Activated CD4-positive, CD25-positive, alpha-beta regulatory T cell treated with anti-CD3 and anti-CD28 coated beads, Interleukin-2, amount 50 U/mL, for 24 hours (primary cell): ENCODE measurements around the gene KIAA0232.
"Not testable (repeated sequence)": the region's sequence is repeated elsewhere in the genome, so short reads cannot be mapped to it uniquely, and the experiment has no call there.

Experiments
- ATAC-seq, 2 donors: fragments of 150-1000 bp; cut with Tn5 transposase; one replicate each; pipeline ENCODE4 v1.10.0; 2021; ENCODE audit warnings: mild to moderate bottlenecking in 1 of 2, moderate library complexity in 1 of 2

The KIAA0232 gene

GRCh38 chr4:6905516-6906445 lies 123.3 kb downstream of the KIAA0232 start:
- ATAC-seq = no peak

GRCh38 chr4:6906486-6906885 lies 124.0 kb downstream of the KIAA0232 start:
- not testable (repeated sequence) for ATAC-seq

- no peak for ATAC-seq
These were observed 125.2 kb downstream of the KIAA0232 start for GRCh38 chr4:6907658-6908191.

GRCh38 chr4:6908432-6909112 lies 126.0 kb downstream of the KIAA0232 start:
- no peak for ATAC-seq

DNA sequence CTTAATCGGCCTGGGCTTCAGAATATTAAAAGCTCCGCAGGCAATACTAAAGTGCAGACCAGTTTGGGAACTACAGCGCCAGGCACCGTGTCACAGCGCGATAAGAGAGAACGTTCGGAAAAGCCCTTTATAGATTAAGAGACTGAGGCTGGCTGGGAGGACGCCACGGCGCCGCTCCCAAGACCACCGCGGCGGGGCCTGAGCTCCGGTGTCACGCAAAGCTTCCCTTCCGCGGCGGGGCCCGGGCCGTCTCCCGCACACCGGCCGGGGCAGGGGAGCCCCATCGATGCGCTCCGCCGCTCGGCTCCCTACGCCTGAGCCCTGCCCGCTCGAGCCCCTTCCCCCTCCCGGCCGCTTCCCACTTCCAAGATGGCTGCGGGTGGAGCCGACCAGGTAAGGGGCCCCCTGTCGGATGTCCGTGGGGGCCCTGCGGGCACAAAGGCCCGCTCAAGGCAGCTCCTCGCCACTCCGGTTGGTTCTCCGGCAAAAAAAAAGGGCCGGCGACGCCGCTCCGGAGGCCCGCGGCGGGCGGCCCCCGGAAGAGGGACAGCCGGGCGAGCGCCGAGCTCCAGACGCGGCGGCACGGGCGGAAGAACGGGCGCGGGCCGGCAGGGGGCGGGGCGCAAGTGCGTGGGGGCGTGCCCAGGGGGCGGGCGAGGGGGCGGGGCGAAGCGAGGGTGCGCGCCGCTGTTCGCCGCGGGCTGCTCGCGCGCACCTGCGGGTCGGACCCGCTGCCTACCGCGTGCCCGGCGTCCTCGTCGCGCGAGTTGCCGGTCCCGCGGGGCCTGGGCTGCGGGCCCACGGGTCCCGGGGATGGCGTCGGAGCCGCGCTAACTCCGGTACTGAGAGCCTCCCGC lies 126.8 kb downstream of the KIAA0232 start, which contains the start of gene TBC1D14:
Gene TBC1D14, plus strand, starts transcription at position 714 of the 857 bp plus-strand sequence. CDS start 13,564 bp downstream, outside the sequence.
- ATAC-seq = peak; percentile 87

DNA sequence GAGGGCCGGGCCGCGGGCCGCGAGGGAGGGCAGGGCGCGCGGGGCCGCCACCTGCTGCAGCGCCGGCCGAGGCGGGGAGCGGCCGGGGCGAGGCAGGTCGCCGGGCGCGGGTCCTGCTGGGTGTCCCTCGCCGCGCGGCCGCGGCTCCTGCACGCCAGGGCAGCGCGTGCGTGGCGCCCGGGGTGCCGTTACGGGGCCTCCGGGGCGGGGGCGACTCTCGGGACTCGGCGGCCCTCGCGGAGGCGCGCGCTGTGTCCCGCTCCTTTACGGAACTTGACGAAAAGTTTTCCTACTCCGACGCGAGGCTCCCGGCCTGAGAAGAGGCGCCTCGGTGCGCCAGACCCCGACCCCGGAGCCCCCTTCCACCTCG lies 127.4 kb downstream of the KIAA0232 start:
- ATAC-seq = peak; percentile 7 to 26

DNA sequence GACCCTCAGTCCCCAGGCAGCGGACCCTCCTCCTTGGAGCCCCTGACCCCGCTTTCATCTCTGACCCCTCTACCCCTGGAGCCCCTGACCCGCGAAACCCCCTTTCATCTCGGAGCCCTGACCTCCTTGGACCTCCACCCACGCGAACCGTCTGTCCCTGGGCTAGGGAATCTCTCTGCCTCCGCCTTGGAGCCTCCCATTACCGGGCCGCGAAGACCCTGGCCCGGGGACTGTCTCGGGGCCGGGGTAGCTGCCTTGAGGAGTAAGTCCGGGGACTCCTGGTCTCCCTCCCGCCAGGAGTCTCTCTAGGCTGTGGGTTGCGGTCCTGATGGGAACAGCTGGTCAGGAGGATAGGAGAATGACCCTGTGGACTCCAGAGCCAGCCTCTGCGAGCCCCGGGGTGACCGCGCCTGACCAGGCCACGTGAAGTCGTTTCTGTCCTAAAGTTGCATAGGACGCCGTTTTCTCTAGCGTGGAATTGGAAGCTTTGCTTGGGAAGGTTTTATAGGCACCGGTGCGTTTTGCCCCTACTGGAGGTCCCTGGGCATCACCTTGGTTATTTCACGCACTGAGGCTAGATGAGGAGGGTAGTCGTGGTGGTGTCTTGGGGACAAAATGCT lies 127.9 kb downstream of the KIAA0232 start:
- ATAC-seq = no peak

- ATAC-seq = no peak
These were observed 128.7 kb downstream of the KIAA0232 start for GRCh38 chr4:6910960-6911874.

GRCh38 chr4:6911917-6912316 lies 129.4 kb downstream of the KIAA0232 start:
- ATAC-seq = not testable (repeated sequence)

- ATAC-seq = no peak
These were observed 129.9 kb downstream of the KIAA0232 start for GRCh38 chr4:6912441-6912840.

DNA sequence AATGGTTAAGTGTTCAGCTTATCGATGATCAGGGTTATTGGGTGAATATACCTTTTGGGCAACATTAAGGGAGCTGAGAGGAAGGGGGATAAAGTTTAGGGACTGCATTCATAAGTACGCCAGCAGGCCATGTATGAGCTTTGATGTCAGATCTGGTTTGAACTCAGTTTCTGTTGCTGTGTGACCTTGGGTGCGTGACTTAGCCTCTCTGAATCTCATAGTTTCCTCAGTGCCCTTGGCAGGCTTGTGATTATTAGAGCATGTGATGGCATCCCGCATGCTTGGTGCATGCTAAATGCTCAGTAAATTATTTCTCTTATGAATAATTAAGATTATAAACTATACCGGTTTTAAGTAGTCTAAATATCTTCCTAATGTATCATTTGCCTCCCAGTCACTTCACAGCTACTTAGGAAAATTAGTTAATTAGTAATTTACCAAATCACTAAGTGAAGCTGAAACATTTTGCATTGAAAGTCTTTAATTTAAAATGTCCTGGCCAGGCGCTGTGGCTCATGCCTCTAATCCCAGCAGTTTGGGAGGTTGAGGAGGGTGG lies 130.9 kb downstream of the KIAA0232 start:
- no peak for ATAC-seq

- no peak for ATAC-seq
These were observed 131.9 kb downstream of the KIAA0232 start for GRCh38 chr4:6914448-6914847.

GRCh38 chr4:6915041-6916005 lies 132.8 kb downstream of the KIAA0232 start:
- ATAC-seq = no peak

GRCh38 chr4:6916069-6916586 lies 133.6 kb downstream of the KIAA0232 start:
- no peak for ATAC-seq

- ATAC-seq = peak; percentile 82 to 85
These were observed 134.3 kb downstream of the KIAA0232 start for GRCh38 chr4:6916587-6917460.

GRCh38 chr4:6917461-6918271 lies 135.1 kb downstream of the KIAA0232 start:
- ATAC-seq = peak; percentile 29 to 48

GRCh38 chr4:6918338-6918737 lies 135.8 kb downstream of the KIAA0232 start:
- no peak for ATAC-seq
